Choroid plexus epithelial cell (primary cell): Measurements from ENCODE around the gene FBN1.

Experiments used
- DNase-seq: peaks from one replicate; pipeline ENCODE4 v3.0.0-alpha.2; 2010; ENCODE audit warnings: low read depth
- H3K4me3 ChIP-seq: 2 replicates; pipeline ENCODE4 v1.5.1; 2011; ENCODE audit warnings: low read depth, mild to moderate bottlenecking, control low read depth, low read length, moderate library complexity
- CTCF ChIP-seq: conservative IDR thresholded peaks from 2 replicates; pipeline ENCODE4 v1.5.1; 2011; ENCODE audit warnings: low read depth, mild to moderate bottlenecking, control low read depth, inconsistent platforms, low read length, moderate library complexity

Gene FBN1

GRCh38 chr15:48459571-48460442 is 185.7 kb downstream of the FBN1 start:
- DNase-seq: peak; percentile 91
- H3K4me3 ChIP-seq: no peak overlapping the region
- TF ChIP-seq CTCF: peak; percentile 35

GRCh38 chr15:48458876-48459275 is 186.6 kb downstream of the FBN1 start:
- TF ChIP-seq CTCF: no peak
- no peak for DNase-seq
- no peak overlapping the region for H3K4me3 ChIP-seq

GRCh38 chr15:48456134-48456533 is 189.4 kb downstream of the FBN1 start:
- no peak for DNase-seq
- TF ChIP-seq CTCF: no peak
- no peak overlapping the region for H3K4me3 ChIP-seq

GRCh38 chr15:48451736-48452135 is 193.8 kb downstream of the FBN1 start:
- no peak for DNase-seq
- TF ChIP-seq CTCF: no peak
- H3K4me3 ChIP-seq: no peak overlapping the region

GRCh38 chr15:48451241-48451640 is 194.3 kb downstream of the FBN1 start:
- no peak overlapping the region for H3K4me3 ChIP-seq
- no peak for TF ChIP-seq CTCF
- DNase-seq: no peak

GRCh38 chr15:48449734-48450133 is 195.8 kb downstream of the FBN1 start:
- H3K4me3 ChIP-seq: no peak overlapping the region
- TF ChIP-seq CTCF: no peak
- no peak for DNase-seq

- no peak overlapping the region for H3K4me3 ChIP-seq
- TF ChIP-seq CTCF: no peak
- peak; percentile 47 for DNase-seq
These were observed 197.9 kb downstream of the FBN1 start for GRCh38 chr15:48447657-48448056.
